T-helper 2 cell treated with Interferon-gamma antibody and Interleukin-4, amounts not matched to agents 100 ng/mL and 5 ng/mL, for 36 hours (primary cell): ENCODE measurements around the gene EYA2. TPM values are rescaled to one million over a fixed set of nuclear protein-coding genes. Genes with fewer than 3 reads are reported as not detected.
"Not testable (repeated sequence)": the region's sequence is repeated elsewhere in the genome, so short reads cannot be mapped to it uniquely, and the experiment has no call there.

ENCODE experiments used
- intact Hi-C: fragments of 100-400 bp; cut with micrococcal nuclease; formaldehyde crosslinking; loops from one replicate; pipeline ENCODE4 v1.15.1; 2023
- total RNA-seq: library from RNA; stranded (reverse); gene quantifications from 2 replicates; pipeline ENCODE4 v1.2.3, GENCODE V29; 2022

EYA2 gene
- total RNA-seq, 1 donor from 2014 or later = 0.11 TPM

DNA sequence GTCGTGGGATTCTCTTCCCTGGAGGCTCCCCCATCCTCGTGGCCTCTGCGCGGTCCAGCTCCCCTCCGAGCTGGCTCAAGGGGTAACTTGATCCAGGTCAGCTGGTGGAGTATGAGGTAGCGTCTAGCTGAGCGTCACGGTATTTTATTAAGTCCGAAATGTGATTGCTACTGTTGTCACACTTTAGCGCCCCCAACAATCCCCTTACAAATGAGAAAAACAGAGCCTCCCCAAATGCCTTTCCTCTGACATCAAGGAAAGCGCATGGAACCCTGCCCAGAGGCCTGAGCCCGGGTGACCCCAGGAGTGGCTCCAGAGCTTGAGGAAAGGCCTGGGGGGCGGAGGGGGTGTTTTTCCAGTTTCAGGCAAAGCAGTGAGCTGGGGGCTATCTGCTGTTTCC is 269.5 kb downstream of the EYA2 start:
- intact Hi-C loops = no loop called here

- intact Hi-C loops = no loop called here
These were observed 270.8 kb downstream of the EYA2 start for GRCh38 chr20:47165376-47165865.

DNA sequence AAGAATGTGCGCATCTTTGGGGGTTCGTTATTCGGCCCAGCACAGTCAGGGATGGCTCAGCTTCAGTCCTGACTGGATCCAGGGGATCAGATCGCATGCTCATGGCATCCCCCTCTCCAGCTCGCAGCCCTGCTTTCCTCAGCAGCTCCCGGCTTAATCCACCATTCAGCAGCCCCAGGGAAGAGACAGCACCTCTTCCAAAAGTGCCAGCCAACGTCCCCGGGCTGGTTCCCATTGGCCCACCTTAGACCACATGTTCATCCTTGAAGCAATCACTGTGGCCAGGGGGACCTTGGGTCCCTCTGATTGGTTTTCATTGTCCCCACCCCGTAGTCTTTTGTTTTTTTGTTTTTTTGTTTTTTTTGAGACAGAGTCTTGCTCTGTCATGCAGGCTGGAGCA is 273.2 kb downstream of the EYA2 start:
- intact Hi-C loops = no loop called here

DNA sequence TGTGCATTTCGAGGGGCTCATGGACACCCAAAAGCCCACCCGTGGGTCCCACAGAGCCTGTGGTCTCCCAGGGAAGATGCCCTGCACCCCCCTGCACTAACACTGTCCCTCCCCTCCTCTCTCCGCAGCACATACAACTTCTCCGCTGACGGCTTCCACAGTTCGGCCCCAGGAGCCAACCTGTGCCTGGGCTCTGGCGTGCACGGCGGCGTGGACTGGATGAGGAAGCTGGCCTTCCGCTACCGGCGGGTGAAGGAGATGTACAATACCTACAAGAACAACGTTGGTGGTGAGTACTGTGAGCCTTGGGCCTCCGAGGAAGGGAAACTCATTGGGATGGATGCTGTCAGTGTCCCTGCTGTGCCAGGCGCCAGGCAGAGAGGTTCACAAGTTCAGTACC is 277.9 kb downstream of the EYA2 start:
- intact Hi-C loops = no loop called here

DNA sequence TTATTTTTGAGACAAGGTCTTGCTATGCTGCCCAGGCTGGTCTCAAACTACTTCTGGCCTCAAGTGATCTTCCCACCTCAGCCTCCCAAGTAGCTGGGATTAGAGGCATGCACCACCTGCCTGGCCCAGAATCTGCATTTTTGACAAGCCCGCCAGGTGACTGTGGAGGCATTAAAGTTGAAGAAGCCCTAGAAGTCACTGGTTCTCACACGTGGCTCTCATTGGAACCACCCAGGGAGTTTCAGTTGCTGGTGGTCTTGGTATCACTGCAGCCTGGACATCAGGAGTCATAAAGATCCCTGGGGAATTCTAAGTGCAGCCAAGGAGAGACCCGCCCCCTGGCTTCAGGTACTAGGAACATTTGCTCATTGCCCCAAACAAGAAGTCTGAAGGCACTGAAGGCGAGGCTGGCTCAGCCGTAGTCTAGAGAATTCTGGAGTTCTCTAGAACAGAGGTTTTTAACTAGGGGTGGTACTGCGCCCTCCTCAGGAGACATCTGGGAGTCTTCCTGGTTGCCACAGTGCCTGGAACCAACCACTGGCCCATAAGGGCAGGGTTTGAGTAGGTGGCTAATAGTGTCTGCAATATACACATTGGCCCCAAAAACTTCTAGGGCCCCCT is 279.1 kb downstream of the EYA2 start:
- intact Hi-C loops = no loop called here

- intact Hi-C loops = no loop called here
These were observed 280.0 kb downstream of the EYA2 start for GRCh38 chr20:47174456-47175243.

DNA sequence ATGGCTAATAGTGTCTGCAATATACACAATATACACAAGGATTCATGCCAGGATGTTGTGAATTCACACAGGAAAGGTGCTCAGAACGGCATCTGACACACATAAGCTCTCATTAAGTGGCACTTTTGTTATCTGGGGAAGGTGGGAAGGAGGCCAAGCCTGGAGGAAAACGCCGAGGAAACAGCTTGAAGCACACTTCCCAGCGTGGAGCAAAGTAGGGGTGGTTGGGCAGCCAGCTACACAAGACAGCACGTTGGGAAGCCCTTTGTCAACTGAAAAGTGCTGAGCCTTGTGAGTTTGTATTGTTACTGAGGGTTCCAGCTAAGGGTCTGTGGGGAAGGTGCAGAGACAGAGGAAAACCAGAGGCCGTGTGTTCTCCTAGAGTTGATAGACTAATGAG is 280.9 kb downstream of the EYA2 start:
- intact Hi-C loops = no loop called here

- intact Hi-C loops = not testable (repeated sequence)
These were observed 281.6 kb downstream of the EYA2 start for GRCh38 chr20:47176217-47176616.

DNA sequence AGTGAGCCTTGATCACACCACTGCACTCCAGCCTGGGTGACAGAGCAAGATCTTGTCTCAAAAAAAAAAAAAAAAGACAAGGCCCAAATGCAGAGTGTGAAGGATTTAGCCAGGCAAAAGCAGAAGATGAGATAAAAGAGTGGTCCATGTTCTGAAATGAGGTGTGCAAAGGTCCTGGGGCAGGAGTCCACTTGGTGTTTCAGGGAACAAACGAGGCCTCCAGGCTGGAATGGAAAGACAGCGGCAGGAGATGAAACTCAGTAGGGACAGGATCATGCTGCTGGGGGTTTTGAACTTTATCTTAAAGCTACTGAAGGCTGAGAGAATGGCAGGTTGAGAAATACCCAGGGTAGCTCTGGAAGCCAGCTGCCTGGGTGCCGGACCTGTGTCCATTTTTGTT is 283.6 kb downstream of the EYA2 start:
- intact Hi-C loops = no loop called here

GRCh38 chr20:47178851-47179250 is 284.2 kb downstream of the EYA2 start:
- intact Hi-C loops = no loop called here

- intact Hi-C loops = no loop called here
These were observed 284.6 kb downstream of the EYA2 start for GRCh38 chr20:47179267-47179666.

DNA sequence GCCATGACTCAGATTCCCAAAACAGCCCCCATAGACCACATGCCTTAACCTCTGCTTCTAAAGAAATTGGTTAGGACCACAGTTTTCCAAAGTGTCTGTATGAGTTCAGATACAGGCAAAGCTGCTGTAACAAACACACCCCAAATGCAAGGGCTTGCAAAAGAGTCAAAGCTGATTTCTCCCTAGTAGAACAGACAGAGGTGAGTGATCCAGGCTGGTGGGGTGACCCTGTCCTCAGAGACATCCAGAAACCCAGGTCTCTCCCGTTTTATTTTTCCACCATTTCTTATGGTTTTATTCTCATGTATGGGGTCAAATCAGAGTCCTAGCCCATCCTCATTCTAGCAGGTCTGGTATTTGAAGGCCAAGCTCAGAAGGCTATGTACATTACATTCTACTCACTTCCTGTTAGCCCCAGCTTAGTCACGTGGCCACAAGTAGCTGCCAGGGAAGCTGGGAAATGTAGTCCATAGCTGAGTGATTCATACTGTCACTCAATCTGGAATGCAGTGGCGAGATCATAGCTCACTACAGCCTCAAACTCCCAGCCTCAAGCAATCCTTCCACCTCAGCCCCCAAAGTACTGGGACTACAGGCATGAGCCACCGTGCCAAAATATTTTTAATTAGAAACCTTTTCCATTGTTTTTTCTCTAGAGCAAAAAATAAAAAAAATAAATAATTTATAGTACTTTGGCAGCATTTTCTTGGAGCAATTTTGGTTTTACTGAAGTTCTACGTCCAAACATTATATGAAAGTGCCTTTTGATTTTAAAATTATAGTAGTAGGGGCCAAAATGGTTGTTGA is 286.6 kb downstream of the EYA2 start:
- intact Hi-C loops = no loop called here

- intact Hi-C loops = no loop called here
These were observed 288.7 kb downstream of the EYA2 start for GRCh38 chr20:47183367-47183766.

DNA sequence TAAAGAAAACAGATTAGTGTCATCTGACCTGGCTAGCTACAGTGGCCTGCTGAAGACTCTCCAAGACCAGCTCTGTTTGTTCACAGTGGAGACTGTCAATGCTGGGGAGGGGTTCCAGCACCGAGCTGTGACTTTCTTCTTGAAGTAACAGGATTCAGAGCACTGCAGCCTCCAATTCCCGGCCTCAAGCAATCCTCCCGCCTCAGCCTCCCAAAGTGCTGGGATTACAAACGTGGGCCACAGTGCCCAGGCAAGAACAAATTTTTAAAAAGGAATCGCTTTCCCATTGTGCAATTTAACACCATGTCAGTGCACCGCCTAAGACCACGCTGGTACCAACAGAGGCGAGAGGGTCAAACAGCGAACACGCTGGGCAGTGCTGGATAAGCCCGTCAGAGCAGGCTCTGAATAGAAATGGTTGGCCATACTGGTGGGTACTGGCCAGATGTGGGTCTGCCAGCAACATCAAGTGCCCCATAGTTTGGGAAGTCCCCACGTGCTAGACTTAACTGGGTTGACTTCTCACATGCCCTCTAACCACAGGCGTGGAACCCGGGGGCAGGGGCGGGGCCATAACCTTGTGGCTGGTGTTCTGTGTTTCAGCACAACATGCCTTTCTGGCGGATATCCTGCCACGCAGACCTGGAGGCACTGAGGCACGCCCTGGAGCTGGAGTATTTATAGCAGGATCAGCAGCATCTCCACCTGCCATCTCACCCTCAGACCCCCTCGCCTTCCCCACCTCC is 293.0 kb downstream of the EYA2 start:
- intact Hi-C loops = no loop called here

DNA sequence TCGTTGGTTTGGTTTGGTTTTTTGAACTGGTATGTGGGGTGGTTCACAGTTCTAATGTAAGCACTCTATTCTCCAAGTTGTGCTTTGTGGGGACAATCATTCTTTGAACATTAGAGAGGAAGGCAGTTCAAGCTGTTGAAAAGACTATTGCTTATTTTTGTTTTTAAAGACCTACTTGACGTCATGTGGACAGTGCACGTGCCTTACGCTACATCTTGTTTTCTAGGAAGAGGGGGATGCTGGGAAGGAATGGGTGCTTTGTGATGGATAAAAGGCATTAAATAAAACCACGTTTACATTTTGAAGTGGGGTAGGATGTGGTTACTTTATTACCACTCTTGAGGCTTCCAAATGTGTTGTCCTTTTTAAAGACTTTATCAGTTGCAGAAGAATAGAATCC is 293.9 kb downstream of the EYA2 start:
- intact Hi-C loops = no loop called here

DNA sequence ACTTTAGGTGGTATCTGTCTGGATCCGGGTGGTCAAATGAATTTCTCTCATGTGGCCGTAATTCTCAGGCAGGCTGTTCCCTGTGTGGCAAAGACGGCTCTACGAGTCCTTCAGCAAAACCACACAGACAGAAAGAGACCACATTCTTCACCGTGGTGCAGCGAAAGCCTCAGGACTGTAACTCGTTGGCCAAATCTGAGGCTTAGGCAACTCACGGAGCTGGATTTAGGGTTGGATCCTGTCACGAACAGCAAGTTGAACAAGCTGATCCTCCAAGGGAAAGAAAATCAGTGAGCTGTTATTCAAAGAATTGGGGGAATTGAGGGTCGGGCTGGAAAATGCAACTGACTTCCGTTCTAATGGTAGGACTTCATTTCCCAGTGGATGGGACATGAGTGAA is 294.4 kb downstream of the EYA2 start:
- intact Hi-C loops = no loop called here

DNA sequence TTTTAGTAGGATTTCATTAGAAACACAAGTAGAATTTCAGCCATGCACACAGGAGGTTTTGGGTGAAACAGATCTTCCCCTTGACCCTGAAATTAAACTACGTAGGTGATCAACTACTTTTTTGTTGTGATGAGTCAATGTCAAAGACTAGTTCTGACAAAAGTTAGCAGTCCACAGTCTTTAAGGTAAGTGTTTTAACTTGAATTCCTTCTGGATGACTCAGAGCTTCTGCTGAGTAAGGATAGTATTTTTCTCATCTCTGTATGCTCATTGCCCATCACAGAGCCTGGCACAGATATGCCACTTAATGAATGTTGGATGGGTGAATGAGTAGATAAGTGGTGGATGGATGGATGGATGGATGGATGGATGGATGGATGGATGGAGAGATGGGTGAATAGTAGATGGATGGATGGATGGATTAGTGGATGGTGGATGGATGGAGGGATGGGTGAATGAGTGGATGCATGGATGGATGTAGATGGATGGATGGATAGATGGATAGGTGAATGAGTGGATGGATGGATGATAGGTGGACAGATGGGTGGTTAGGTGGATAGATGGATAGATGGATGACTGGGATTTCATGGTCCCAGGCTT is 296.5 kb downstream of the EYA2 start:
- intact Hi-C loops = loop anchor here (10.0 kb wide), 1 partner anchor 434 kb away; no protein-coding TSS in a partner anchor

DNA sequence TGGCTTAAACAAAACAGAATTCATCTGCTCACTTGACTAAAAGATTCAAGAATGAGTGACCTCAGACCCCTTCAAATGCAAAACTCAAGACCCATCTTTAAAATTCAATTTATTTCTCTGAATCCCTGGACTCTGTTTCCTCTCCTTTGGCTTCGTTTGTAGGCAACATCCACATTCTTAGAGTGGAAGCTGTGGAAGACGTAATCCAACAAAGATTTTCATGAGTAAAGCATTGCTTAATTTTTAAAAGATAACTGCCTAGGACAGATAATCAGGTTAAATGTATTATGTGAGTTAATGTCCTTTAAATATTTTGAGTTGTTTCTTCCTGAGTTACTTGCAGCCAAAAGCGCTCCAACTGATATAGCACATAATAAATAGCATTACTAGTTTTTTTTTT is 297.3 kb downstream of the EYA2 start:
- intact Hi-C loops = loop anchor here (10.0 kb wide), 1 partner anchor 433 kb away; no protein-coding TSS in a partner anchor

- intact Hi-C loops = loop anchor here (10.0 kb wide), 1 partner anchor 429 kb away; no protein-coding TSS in a partner anchor
These were observed 300.9 kb downstream of the EYA2 start for GRCh38 chr20:47195573-47195972.
